ENCODE measurements around the gene SNX24.
A peak's percentile ranks its signal among the peaks of the same experiment; 100 is the strongest.

SNX24 gene

DNA sequence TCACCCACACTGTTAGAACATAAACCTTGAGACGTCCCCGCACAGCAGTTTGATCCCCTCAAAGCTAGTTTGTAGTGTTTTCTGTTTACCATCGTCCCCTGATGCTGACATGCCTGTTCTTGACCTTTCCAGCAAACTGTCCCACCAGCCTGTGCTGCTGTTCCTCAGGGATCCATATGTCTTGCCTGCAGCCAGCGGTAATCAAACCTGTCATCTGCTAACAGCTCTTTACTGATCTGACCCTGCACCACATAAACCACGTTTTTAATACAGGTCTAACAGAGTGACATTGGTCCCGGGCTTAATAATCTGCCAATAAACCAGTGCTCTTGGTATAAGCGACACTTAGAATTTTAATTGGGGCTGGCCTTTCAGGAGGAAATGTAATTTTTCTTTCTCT, 156.4 kb downstream of the SNX24 start:
- no peak overlapping the region for H3K27ac Mint-ChIP-seq
- no peak for DNase-seq (ENCODE audit: low spot score in 2 of 2)
- H3K4me1 Mint-ChIP-seq: peaks cover 4% of the 10 kb centered on the region
- H3K4me3 Mint-ChIP-seq: no peak overlapping the region
- H3K9me3 Mint-ChIP-seq: no peaks in the 10 kb centered on the region
- no peaks in the 10 kb centered on the region for H3K27me3 Mint-ChIP-seq
- no peak for ATAC-seq (ENCODE audit: low read depth)
- peaks cover 11% of the 10 kb centered on the region for H3K36me3 Mint-ChIP-seq

DNA sequence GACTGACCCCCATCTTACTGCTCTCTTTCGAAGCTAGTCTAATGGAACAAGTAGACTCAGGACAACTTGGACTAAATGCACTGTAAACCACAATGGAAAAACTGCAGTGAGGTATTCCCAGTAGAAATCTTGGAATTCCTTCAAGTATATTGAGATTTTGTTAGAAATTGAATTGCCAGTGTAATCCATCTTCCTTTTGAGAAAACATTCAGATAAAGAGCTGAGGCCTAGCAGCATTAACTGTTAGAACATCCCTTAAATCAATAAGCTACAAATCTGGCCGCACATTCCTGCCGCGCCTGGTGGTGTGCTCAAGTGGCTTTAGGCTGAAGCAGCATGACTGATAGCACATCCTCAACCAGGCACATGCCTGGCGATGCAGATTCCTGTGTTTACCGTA, 161.8 kb downstream of the SNX24 start:
- Mint-ChIP-seq H3K27me3 (no peaks in the 10 kb centered on the region), H3K4me1 (peaks cover 7% of the 10 kb centered on the region), H3K4me3 (no peak overlapping the region), H3K9me3 (no peaks in the 10 kb centered on the region), H3K36me3 (peaks cover 12% of the 10 kb centered on the region), H3K27ac (no peak overlapping the region)
- ATAC-seq (ENCODE audit: low read depth) (no peak), DNase-seq (ENCODE audit: low spot score in 2 of 2) (no peak)

DNA sequence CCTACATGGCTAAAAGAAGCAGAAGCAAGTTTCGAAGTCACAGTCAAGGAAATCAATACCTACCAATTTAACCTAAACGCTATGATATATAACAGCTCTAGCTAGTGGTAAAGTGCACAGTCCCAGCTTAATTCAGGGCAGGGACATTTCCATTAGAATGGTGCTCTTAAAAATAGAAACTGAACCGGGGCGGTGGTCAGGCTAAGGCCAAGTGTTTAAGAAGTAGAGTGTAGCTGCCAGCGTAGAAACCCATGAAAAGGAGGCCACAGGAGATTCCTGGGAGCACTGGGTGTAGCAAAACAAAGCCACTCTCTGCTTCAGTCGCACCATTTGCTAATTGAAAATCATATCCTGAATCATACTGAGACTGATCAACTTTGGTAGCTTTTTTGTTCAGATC, 162.3 kb downstream of the SNX24 start:
- Mint-ChIP-seq H3K9me3 (no peaks in the 10 kb centered on the region), H3K27ac (no peak overlapping the region), H3K36me3 (peaks cover 12% of the 10 kb centered on the region), H3K27me3 (no peaks in the 10 kb centered on the region), H3K4me1 (peaks cover 8% of the 10 kb centered on the region), H3K4me3 (no peak overlapping the region)
- ATAC-seq (ENCODE audit: low read depth) (no peak), DNase-seq (ENCODE audit: low spot score in 2 of 2) (no peak)

DNA sequence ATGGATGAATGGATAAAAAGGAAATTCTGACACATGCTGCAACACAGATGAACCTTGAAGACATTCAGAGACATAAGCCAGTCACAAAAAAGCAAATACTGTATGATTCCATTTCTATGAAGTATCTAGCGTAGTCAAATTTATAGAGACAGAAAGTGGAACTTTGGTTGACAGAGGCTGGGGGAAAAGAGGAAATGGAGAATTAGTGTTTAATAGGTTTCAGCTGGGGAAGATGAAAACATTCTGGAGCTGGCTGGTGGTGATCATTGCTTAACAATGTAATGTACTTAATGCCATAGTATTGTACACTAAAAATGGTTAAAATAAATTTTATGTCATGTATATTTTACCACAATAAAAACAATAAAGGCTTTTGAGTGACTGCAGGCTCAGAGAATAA, 166.9 kb downstream of the SNX24 start:
- no peak overlapping the region for H3K4me3 Mint-ChIP-seq
- no peak for DNase-seq (ENCODE audit: low spot score in 2 of 2)
- peaks cover 2% of the 10 kb centered on the region for H3K27me3 Mint-ChIP-seq
- peaks cover 2% of the 10 kb centered on the region for H3K9me3 Mint-ChIP-seq
- peaks cover 8% of the 10 kb centered on the region for H3K4me1 Mint-ChIP-seq
- peaks cover 2% of the 10 kb centered on the region for H3K36me3 Mint-ChIP-seq
- H3K27ac Mint-ChIP-seq: no peak overlapping the region
- peak; percentile 67 for ATAC-seq (ENCODE audit: low read depth)

DNA sequence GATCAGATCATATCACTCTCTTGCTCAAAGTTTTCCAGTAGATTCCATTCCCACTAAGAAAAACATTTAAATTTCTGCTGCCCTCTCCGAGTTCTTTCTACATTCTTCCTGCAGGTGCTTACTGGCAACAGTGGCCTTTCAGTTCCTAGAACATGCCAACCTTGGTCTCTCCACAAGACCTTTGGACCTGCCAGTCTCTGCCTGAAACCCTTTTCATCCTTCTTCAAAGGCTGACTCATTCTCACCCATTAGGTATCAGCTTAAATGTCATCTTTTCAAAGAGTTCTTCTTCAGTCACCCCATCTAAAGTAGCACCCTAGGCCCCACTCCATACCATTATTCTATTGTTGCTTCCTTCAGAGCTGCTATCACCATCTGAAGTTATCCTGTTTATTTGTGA, 169.3 kb downstream of the SNX24 start:
- ATAC-seq (ENCODE audit: low read depth): no peak
- H3K4me1 Mint-ChIP-seq: peaks cover 8% of the 10 kb centered on the region
- peaks cover 2% of the 10 kb centered on the region for H3K36me3 Mint-ChIP-seq
- H3K27me3 Mint-ChIP-seq: peaks cover 2% of the 10 kb centered on the region
- no peak overlapping the region for H3K4me3 Mint-ChIP-seq
- H3K27ac Mint-ChIP-seq: no peak overlapping the region
- no peak for DNase-seq (ENCODE audit: low spot score in 2 of 2)
- peaks cover 2% of the 10 kb centered on the region for H3K9me3 Mint-ChIP-seq

DNA sequence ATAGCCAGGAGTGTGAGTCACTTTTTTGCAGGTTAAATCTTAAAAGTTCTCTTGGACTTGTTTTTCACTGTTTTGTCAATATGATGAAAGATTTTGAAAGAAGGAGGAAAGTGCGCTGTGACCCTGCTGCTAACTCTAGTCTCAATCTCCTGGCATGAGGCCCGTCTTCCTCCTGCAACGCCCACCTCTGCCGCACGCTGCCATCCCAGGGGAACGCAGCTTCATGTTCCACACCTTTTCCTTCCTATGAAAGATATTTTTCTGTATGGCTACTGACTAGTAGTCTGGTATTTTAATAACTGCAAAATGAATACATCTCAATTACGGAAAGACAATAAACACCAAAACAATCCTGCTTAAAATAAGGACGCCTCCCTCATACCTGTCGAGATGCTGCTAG, 182.8 kb downstream of the SNX24 start:
- Mint-ChIP-seq H3K36me3 (no peaks in the 10 kb centered on the region), H3K4me1 (peaks cover under 1% of the 10 kb centered on the region), H3K4me3 (no peak overlapping the region), H3K27ac (no peak overlapping the region), H3K9me3 (no peaks in the 10 kb centered on the region), H3K27me3 (peaks cover 16% of the 10 kb centered on the region)
- DNase-seq (ENCODE audit: low spot score in 2 of 2) (no peak), ATAC-seq (ENCODE audit: low read depth) (no peak)

DNA sequence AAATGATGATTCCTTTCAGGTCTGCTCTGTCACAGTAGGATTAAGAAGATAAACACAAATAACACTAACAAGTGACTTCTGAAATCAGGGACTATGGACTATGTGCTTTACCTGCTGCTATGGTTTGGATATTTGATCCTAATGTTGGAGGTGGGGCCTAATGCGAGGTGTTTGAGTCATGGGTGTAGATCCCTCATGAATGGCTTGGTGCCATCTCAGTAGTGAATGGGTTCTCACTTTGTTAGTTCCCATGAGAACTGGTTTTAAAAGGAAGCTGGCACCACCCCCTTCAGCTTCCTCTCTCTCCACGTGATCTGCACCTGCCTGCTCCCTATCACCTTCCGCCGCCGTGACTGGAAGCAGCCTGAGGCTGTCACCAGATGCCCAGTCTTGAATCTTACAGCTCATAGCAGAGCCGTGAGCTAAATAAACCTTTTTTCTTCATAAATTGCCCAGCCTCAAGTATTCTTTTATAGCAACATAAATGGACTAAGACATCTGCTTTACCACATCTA, 187.8 kb downstream of the SNX24 start:
- DNase-seq (ENCODE audit: low spot score in 2 of 2) (no peak), ATAC-seq (ENCODE audit: low read depth) (no peak)
- no peaks in the 10 kb centered on the region for H3K9me3 Mint-ChIP-seq
- no peak overlapping the region for H3K4me3 Mint-ChIP-seq
- H3K27me3 Mint-ChIP-seq: peaks cover 33% of the 10 kb centered on the region
- H3K36me3 Mint-ChIP-seq: no peaks in the 10 kb centered on the region
- no peak overlapping the region for H3K27ac Mint-ChIP-seq
- peaks cover 11% of the 10 kb centered on the region for H3K4me1 Mint-ChIP-seq

DNA sequence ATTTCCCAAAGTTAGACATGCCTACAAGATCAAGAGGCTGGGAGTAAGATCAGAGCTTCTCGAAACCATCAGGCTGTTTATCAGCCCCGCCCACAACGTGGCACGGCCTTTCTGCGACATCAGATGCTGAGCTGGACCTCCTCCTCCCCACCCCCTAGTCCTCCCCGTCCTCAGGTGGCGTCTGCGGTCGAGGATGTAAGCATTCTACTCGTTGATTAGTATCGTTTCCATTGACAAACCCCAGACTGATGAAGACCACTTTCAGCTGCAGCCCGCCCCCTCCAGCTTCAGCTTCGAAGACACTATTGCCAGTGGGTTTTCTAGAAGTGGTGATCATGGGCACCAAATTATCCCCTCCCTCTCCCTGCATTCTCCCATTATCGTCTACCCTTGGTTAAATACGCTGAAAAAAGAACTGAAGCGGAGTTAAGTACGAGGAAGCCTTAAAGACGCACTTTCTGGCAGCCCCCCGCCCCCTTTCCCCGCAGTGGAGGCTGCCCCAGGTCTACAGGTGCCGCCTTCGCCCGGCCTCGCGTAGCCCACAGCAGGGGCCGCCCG, 190.0 kb downstream of the SNX24 start:
- H3K36me3 Mint-ChIP-seq: no peaks in the 10 kb centered on the region
- ATAC-seq (ENCODE audit: low read depth) (peak; percentile 58), DNase-seq (ENCODE audit: low spot score in 2 of 2) (peak; percentile 13 to 15)
- H3K27ac Mint-ChIP-seq: no peak overlapping the region
- peak overlapping the region; percentile 77 for H3K4me3 Mint-ChIP-seq
- H3K27me3 Mint-ChIP-seq: peaks cover 34% of the 10 kb centered on the region
- H3K4me1 Mint-ChIP-seq: peaks cover 11% of the 10 kb centered on the region
- H3K9me3 Mint-ChIP-seq: no peaks in the 10 kb centered on the region

DNA sequence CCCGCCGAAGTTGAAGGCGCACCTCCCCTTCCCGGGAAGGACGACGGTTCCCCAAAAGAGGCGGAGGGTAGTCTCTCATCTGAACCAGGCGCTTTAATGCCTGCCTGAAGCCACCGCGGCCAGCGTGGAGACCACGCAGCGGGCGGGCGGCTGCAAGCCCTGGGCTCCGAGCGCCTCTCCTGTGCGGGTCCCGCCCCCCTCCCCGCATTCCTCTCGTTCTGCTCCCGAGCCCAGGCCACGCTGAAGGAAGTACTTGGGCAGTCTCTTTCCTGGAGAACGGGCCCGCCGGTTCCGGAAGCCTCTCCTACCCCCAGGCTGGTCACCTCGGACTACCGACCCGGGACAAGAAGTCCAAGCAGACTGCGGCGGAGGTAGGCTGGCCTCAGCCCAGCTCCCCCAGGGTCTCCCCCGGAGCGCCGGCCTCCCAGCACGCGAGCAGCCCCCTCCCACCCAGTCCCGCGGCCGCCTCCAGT, 190.5 kb downstream of the SNX24 start:
- H3K4me3 Mint-ChIP-seq: peak overlapping the region; percentile 77
- no peak overlapping the region for H3K27ac Mint-ChIP-seq
- H3K36me3 Mint-ChIP-seq: no peaks in the 10 kb centered on the region
- H3K27me3 Mint-ChIP-seq: peaks cover 31% of the 10 kb centered on the region
- no peaks in the 10 kb centered on the region for H3K9me3 Mint-ChIP-seq
- ATAC-seq (ENCODE audit: low read depth) (peak; percentile 33), DNase-seq (ENCODE audit: low spot score in 2 of 2) (peak in 1 of 2 donors; percentile 25)
- H3K4me1 Mint-ChIP-seq: peaks cover 11% of the 10 kb centered on the region

GRCh38 chr5:123036391-123037103, 191.1 kb downstream of the SNX24 start, which contains the start of gene PPIC:
PPIC (minus strand) TSS chr5:123036725; CDS start chr5:123036625, 100 bp downstream.
- Mint-ChIP-seq H3K4me1 (peaks cover 11% of the 10 kb centered on the region), H3K9me3 (no peaks in the 10 kb centered on the region), H3K27me3 (peaks cover 26% of the 10 kb centered on the region), H3K27ac (no peak within 1 kb of the TSS), H3K4me3 (peak within 1 kb of the TSS; percentile 77), H3K36me3 (no peaks in the 10 kb centered on the region)
- DNase-seq (ENCODE audit: low spot score in 2 of 2): peak; percentile 24 to 32
- ATAC-seq (ENCODE audit: low read depth): peak; percentile 55

- peaks cover 11% of the 10 kb centered on the region for H3K4me1 Mint-ChIP-seq
- H3K36me3 Mint-ChIP-seq: no peaks in the 10 kb centered on the region
- DNase-seq (ENCODE audit: low spot score in 2 of 2): no peak
- H3K9me3 Mint-ChIP-seq: no peaks in the 10 kb centered on the region
- H3K4me3 Mint-ChIP-seq: peak overlapping the region; percentile 50
- H3K27ac Mint-ChIP-seq: no peak overlapping the region
- H3K27me3 Mint-ChIP-seq: peaks cover 23% of the 10 kb centered on the region
- ATAC-seq (ENCODE audit: low read depth): no peak
Measured at GRCh38 chr5:123037104-123037418, 191.6 kb downstream of the SNX24 start.

DNA sequence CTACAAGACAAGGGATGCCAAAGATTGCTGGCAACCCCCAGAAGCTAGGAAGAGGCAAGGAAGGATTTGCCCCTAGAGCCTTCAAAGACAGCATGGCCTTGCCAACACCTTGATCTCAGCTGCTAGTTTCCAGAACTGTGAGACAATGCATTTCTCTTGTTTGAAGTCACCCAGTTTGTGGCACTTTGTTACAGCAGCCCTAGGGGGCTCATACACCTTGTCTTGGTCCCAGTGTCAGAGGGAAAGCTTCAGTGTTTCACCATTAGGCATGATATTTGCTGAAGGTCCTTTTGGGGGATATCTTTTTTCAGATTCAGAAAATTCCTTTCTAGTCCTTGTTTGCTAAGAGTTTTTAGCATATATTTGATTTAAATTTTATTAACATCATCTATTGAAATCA, 194.3 kb downstream of the SNX24 start:
- Mint-ChIP-seq H3K27ac (no peak overlapping the region), H3K36me3 (no peaks in the 10 kb centered on the region), H3K4me1 (peaks cover 9% of the 10 kb centered on the region), H3K9me3 (no peaks in the 10 kb centered on the region), H3K4me3 (no peak overlapping the region), H3K27me3 (peaks cover 23% of the 10 kb centered on the region)
- ATAC-seq (ENCODE audit: low read depth): no peak
- no peak for DNase-seq (ENCODE audit: low spot score in 2 of 2)

GRCh38 chr5:123044926-123045617, 199.7 kb downstream of the SNX24 start:
- H3K4me3 Mint-ChIP-seq: no peak overlapping the region
- no peak overlapping the region for H3K27ac Mint-ChIP-seq
- ATAC-seq (ENCODE audit: low read depth): no peak
- no peaks in the 10 kb centered on the region for H3K9me3 Mint-ChIP-seq
- no peaks in the 10 kb centered on the region for H3K36me3 Mint-ChIP-seq
- no peaks in the 10 kb centered on the region for H3K4me1 Mint-ChIP-seq
- H3K27me3 Mint-ChIP-seq: peaks cover 15% of the 10 kb centered on the region
- no peak for DNase-seq (ENCODE audit: low spot score in 2 of 2)

GRCh38 chr5:123046222-123046621, 200.8 kb downstream of the SNX24 start:
- peaks cover 19% of the 10 kb centered on the region for H3K27me3 Mint-ChIP-seq
- DNase-seq (ENCODE audit: low spot score in 2 of 2) (no peak), ATAC-seq (ENCODE audit: low read depth) (no peak)
- H3K27ac Mint-ChIP-seq: no peak overlapping the region
- no peaks in the 10 kb centered on the region for H3K36me3 Mint-ChIP-seq
- no peaks in the 10 kb centered on the region for H3K4me1 Mint-ChIP-seq
- peaks cover 5% of the 10 kb centered on the region for H3K9me3 Mint-ChIP-seq
- no peak overlapping the region for H3K4me3 Mint-ChIP-seq
